D721Med (cell line): ENCODE data around the gene SYT6.

Experiments
- DNase-seq: peaks from one replicate; pipeline ENCODE4 v3.0.0; 2011; ENCODE audit warnings: low spot score; ENCODE audit not compliant: insufficient read length
- FAIRE-seq: peaks from 2 replicates; lab custom pipeline; 2011; peaks lifted over from hg19 to GRCh38; lab: Jason Lieb, UNC
- TF ChIP-seq, protein P1 (sequence below): IDR thresholded peaks from 2 replicates; pipeline ENCODE4 v1.5.1; 2012; ENCODE audit warnings: mild to moderate bottlenecking, control low read depth; ENCODE audit not compliant: insufficient read depth; ENCODE audit errors: missing control alignments

The SYT6 gene

GRCh38 chr1:114153261-114154145 is at the start of gene SYT6:
SYT6 (minus strand) TSS chr1:114153869; CDS start chr1:114153772, 97 bp downstream.
- FAIRE-seq, result no peak

GRCh38 chr1:114201486-114201885 is 47.8 kb upstream of the SYT6 start:
- TF ChIP-seq, protein P1, sequence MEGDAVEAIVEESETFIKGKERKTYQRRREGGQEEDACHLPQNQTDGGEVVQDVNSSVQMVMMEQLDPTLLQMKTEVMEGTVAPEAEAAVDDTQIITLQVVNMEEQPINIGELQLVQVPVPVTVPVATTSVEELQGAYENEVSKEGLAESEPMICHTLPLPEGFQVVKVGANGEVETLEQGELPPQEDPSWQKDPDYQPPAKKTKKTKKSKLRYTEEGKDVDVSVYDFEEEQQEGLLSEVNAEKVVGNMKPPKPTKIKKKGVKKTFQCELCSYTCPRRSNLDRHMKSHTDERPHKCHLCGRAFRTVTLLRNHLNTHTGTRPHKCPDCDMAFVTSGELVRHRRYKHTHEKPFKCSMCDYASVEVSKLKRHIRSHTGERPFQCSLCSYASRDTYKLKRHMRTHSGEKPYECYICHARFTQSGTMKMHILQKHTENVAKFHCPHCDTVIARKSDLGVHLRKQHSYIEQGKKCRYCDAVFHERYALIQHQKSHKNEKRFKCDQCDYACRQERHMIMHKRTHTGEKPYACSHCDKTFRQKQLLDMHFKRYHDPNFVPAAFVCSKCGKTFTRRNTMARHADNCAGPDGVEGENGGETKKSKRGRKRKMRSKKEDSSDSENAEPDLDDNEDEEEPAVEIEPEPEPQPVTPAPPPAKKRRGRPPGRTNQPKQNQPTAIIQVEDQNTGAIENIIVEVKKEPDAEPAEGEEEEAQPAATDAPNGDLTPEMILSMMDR, result no peak
- no peak for FAIRE-seq
- DNase-seq, result no peak

More at GRCh38 chr1:114153261-114154145, at the start of gene SYT6:
- no peak for DNase-seq
- TF ChIP-seq, protein P1, result no peak

- TF ChIP-seq, protein P1, result no peak
- no peak for DNase-seq
- no peak for FAIRE-seq
Measured at GRCh38 chr1:114199017-114199594, 45.4 kb upstream of the SYT6 start.

GRCh38 chr1:114196992-114197907 is 43.6 kb upstream of the SYT6 start:
- DNase-seq (no peak), FAIRE-seq (no peak)
- TF ChIP-seq, protein P1, result no peak

DNA sequence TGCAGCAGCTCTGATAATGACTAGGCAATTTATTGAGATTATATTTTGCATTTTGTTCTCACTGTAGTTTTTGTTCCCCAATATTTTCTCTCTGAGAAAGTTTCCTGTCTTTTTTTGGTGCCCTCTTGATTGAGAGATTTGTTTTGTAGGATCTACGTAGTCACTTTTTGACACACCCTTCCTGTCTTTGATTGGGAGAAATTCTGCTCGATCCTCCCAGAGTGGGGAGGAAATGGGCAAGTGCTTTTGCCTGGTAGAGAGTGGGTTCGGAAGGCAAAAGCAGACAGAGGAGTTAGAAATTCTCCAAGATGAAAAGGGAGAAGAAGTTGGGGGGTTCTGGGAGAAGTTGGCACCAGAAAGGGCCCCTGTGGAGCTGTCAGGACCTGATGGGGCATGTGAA is 42.1 kb upstream of the SYT6 start:
- FAIRE-seq, result no peak
- TF ChIP-seq, protein P1, result no peak
- no peak for DNase-seq

DNA sequence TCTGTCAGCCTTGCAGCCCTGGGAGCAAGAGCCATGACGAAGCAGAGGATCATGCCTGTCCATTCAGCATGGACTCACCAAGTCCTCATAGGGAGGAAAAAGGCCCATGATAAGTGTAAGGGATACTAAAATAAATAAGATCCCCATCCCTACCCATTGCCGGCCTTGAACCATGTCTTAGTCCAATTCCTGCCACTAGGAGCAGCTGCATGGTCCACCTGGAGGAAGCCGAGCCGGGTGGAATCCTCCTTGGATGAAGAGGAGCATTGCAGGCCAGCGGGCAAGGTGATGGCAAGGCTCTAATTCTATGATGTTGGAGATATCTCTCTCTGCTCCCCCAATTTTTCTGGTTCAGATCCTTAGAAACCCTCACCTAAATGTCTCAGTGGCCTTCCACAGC is 38.7 kb upstream of the SYT6 start:
- no peak for FAIRE-seq
- TF ChIP-seq, protein P1, result no peak
- no peak for DNase-seq
